ENCODE measurements around the gene INSL3.

INSL3 gene

GRCh38 chr19:17821190-17821589 lies at the start of gene INSL3:
TSS of gene INSL3 (minus strand) at chr19:17821519. CDS start at chr19:17821506, 13 bp downstream.
- Histone ChIP-seq H3K4me3 (ENCODE audit: low read depth, low read length) (no peak within 1 kb of the TSS), H3K4me1 (ENCODE audit: control insufficient read depth, insufficient read depth, low read length) (no peaks in the 10 kb centered on the region), H3K36me3 (ENCODE audit: control insufficient read depth, insufficient read depth, low read length) (no peaks in the 10 kb centered on the region), H3K9ac (ENCODE audit: low read depth, low read length) (no peak within 1 kb of the TSS), H3K9me3 (ENCODE audit: control insufficient read depth, insufficient read depth, low read length) (no peaks in the 10 kb centered on the region), H3K27me3 (ENCODE audit: control insufficient read depth, insufficient read depth, low read length) (no peaks in the 10 kb centered on the region)

- Histone ChIP-seq H3K4me3 (ENCODE audit: low read depth, low read length) (no peak overlapping the region), H3K4me1 (ENCODE audit: control insufficient read depth, insufficient read depth, low read length) (peaks cover 10% of the 10 kb centered on the region), H3K9me3 (ENCODE audit: control insufficient read depth, insufficient read depth, low read length) (no peaks in the 10 kb centered on the region), H3K36me3 (ENCODE audit: control insufficient read depth, insufficient read depth, low read length) (peaks cover 4% of the 10 kb centered on the region), H3K27me3 (ENCODE audit: control insufficient read depth, insufficient read depth, low read length) (peaks cover 19% of the 10 kb centered on the region), H3K9ac (ENCODE audit: low read depth, low read length) (no peak overlapping the region)
These were observed 47.8 kb upstream of the INSL3 start for GRCh38 chr19:17869114-17869608.

GRCh38 chr19:17868669-17869068 lies 47.4 kb upstream of the INSL3 start:
- Histone ChIP-seq H3K9me3 (ENCODE audit: control insufficient read depth, insufficient read depth, low read length) (no peaks in the 10 kb centered on the region), H3K27me3 (ENCODE audit: control insufficient read depth, insufficient read depth, low read length) (peaks cover 19% of the 10 kb centered on the region), H3K36me3 (ENCODE audit: control insufficient read depth, insufficient read depth, low read length) (peaks cover 9% of the 10 kb centered on the region), H3K4me3 (ENCODE audit: low read depth, low read length) (no peak overlapping the region), H3K4me1 (ENCODE audit: control insufficient read depth, insufficient read depth, low read length) (peaks cover 10% of the 10 kb centered on the region), H3K9ac (ENCODE audit: low read depth, low read length) (no peak overlapping the region)

- no peak overlapping the region for H3K9ac ChIP-seq (ENCODE audit: low read depth, low read length)
- H3K36me3 ChIP-seq (ENCODE audit: control insufficient read depth, insufficient read depth, low read length): peaks cover 25% of the 10 kb centered on the region
- peaks cover 15% of the 10 kb centered on the region for H3K27me3 ChIP-seq (ENCODE audit: control insufficient read depth, insufficient read depth, low read length)
- peaks cover 10% of the 10 kb centered on the region for H3K4me1 ChIP-seq (ENCODE audit: control insufficient read depth, insufficient read depth, low read length)
- H3K9me3 ChIP-seq (ENCODE audit: control insufficient read depth, insufficient read depth, low read length): no peaks in the 10 kb centered on the region
- no peak overlapping the region for H3K4me3 ChIP-seq (ENCODE audit: low read depth, low read length)
These were observed 45.7 kb upstream of the INSL3 start for GRCh38 chr19:17866964-17867486.

GRCh38 chr19:17866312-17866963 lies 45.1 kb upstream of the INSL3 start:
- H3K9ac ChIP-seq (ENCODE audit: low read depth, low read length): no peak overlapping the region
- H3K36me3 ChIP-seq (ENCODE audit: control insufficient read depth, insufficient read depth, low read length): peaks cover 31% of the 10 kb centered on the region
- no peak overlapping the region for H3K4me3 ChIP-seq (ENCODE audit: low read depth, low read length)
- peaks cover 11% of the 10 kb centered on the region for H3K27me3 ChIP-seq (ENCODE audit: control insufficient read depth, insufficient read depth, low read length)
- H3K9me3 ChIP-seq (ENCODE audit: control insufficient read depth, insufficient read depth, low read length): no peaks in the 10 kb centered on the region
- H3K4me1 ChIP-seq (ENCODE audit: control insufficient read depth, insufficient read depth, low read length): peaks cover 10% of the 10 kb centered on the region

- peaks cover 10% of the 10 kb centered on the region for H3K4me1 ChIP-seq (ENCODE audit: control insufficient read depth, insufficient read depth, low read length)
These were observed 44.3 kb upstream of the INSL3 start for GRCh38 chr19:17865364-17866311.

GRCh38 chr19:17863520-17864182 lies 42.3 kb upstream of the INSL3 start:
- Histone ChIP-seq H3K36me3 (ENCODE audit: control insufficient read depth, insufficient read depth, low read length) (peaks cover 44% of the 10 kb centered on the region), H3K4me1 (ENCODE audit: control insufficient read depth, insufficient read depth, low read length) (peaks cover 5% of the 10 kb centered on the region), H3K27me3 (ENCODE audit: control insufficient read depth, insufficient read depth, low read length) (no peaks in the 10 kb centered on the region), H3K4me3 (ENCODE audit: low read depth, low read length) (no peak overlapping the region), H3K9me3 (ENCODE audit: control insufficient read depth, insufficient read depth, low read length) (no peaks in the 10 kb centered on the region), H3K9ac (ENCODE audit: low read depth, low read length) (no peak overlapping the region)

More at GRCh38 chr19:17865364-17866311, 44.3 kb upstream of the INSL3 start:
- H3K27me3 ChIP-seq (ENCODE audit: control insufficient read depth, insufficient read depth, low read length): peaks cover 3% of the 10 kb centered on the region
- peaks cover 39% of the 10 kb centered on the region for H3K36me3 ChIP-seq (ENCODE audit: control insufficient read depth, insufficient read depth, low read length)
- H3K9me3 ChIP-seq (ENCODE audit: control insufficient read depth, insufficient read depth, low read length): no peaks in the 10 kb centered on the region
- H3K4me3 ChIP-seq (ENCODE audit: low read depth, low read length): no peak overlapping the region
- no peak overlapping the region for H3K9ac ChIP-seq (ENCODE audit: low read depth, low read length)

GRCh38 chr19:17862711-17863519 lies 41.6 kb upstream of the INSL3 start:
- Histone ChIP-seq H3K4me1 (ENCODE audit: control insufficient read depth, insufficient read depth, low read length) (peaks cover 3% of the 10 kb centered on the region), H3K27me3 (ENCODE audit: control insufficient read depth, insufficient read depth, low read length) (no peaks in the 10 kb centered on the region), H3K36me3 (ENCODE audit: control insufficient read depth, insufficient read depth, low read length) (peaks cover 44% of the 10 kb centered on the region), H3K9me3 (ENCODE audit: control insufficient read depth, insufficient read depth, low read length) (no peaks in the 10 kb centered on the region), H3K4me3 (ENCODE audit: low read depth, low read length) (no peak overlapping the region), H3K9ac (ENCODE audit: low read depth, low read length) (no peak overlapping the region)

GRCh38 chr19:17861542-17862402 lies 40.5 kb upstream of the INSL3 start:
- Histone ChIP-seq H3K36me3 (ENCODE audit: control insufficient read depth, insufficient read depth, low read length) (peaks cover 44% of the 10 kb centered on the region), H3K27me3 (ENCODE audit: control insufficient read depth, insufficient read depth, low read length) (no peaks in the 10 kb centered on the region), H3K9ac (ENCODE audit: low read depth, low read length) (peak overlapping the region; percentile 97), H3K4me3 (ENCODE audit: low read depth, low read length) (peak overlapping the region; percentile 80), H3K9me3 (ENCODE audit: control insufficient read depth, insufficient read depth, low read length) (no peaks in the 10 kb centered on the region), H3K4me1 (ENCODE audit: control insufficient read depth, insufficient read depth, low read length) (peaks cover 3% of the 10 kb centered on the region)

GRCh38 chr19:17860993-17861360 lies 39.7 kb upstream of the INSL3 start:
- peaks cover 44% of the 10 kb centered on the region for H3K36me3 ChIP-seq (ENCODE audit: control insufficient read depth, insufficient read depth, low read length)
- H3K27me3 ChIP-seq (ENCODE audit: control insufficient read depth, insufficient read depth, low read length): no peaks in the 10 kb centered on the region
- no peaks in the 10 kb centered on the region for H3K9me3 ChIP-seq (ENCODE audit: control insufficient read depth, insufficient read depth, low read length)
- peaks cover 2% of the 10 kb centered on the region for H3K4me1 ChIP-seq (ENCODE audit: control insufficient read depth, insufficient read depth, low read length)
- peak overlapping the region; percentile 97 for H3K9ac ChIP-seq (ENCODE audit: low read depth, low read length)
- H3K4me3 ChIP-seq (ENCODE audit: low read depth, low read length): peak overlapping the region; percentile 80

Measured in iPS-15b (cell line).